Activated T-cell treated with anti-CD3 and anti-CD28 coated beads for 4 hours (primary cell): Measurements from ENCODE around the gene IP6K1.
"Not testable (repeated sequence)": the region's sequence is repeated elsewhere in the genome, so short reads cannot be mapped to it uniquely, and the experiment has no call there.

ENCODE experiments used
- DNase-seq: peaks from one replicate; pipeline ENCODE4 v3.0.0-alpha.2; 2020

IP6K1 gene

DNA sequence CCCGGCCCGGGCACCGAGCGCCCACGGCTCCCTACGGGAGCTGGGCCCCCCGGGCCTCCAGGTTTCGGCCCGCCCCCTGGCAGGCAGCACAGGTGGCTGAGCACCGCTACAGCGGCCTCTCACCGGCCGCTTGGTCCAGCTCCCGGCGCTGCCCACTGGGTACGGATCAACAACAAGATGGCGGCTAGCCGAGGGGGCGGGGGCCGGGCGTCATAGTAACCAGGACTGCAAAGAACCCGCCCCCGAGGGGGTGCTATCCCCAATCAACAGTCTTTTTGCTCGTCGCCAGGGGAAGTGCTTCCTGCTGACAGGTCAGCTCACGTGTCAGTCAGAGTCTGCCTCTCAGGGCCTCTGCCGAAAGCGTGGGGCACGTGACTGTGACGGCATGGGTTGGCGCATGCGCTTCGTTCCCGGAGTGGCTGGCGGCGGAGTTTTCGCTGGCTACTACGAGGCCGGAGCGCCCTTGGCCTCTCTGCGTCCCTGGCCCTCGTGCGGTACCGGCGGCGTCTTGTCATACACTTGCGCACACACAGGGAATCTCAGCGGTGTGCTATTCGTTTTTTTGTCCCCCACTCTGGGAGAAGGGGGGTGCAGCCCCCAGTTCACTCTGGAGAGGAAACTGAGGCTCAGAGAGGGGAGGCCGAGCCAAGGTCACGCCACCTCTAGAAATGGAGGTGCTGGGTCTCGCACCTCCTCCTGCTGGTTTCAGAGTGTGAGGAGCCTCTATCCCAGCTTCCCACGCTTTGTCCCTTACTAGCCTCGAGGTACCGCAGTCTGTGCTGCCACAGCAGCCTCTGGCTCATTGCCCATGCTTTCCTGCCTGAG, at the start of gene IP6K1:
IP6K1 (minus strand) TSS at position 186 of the 825 bp plus-strand sequence. CDS start 38,502 bp downstream, outside the sequence.
- DNase-seq: peak; percentile 99

DNA sequence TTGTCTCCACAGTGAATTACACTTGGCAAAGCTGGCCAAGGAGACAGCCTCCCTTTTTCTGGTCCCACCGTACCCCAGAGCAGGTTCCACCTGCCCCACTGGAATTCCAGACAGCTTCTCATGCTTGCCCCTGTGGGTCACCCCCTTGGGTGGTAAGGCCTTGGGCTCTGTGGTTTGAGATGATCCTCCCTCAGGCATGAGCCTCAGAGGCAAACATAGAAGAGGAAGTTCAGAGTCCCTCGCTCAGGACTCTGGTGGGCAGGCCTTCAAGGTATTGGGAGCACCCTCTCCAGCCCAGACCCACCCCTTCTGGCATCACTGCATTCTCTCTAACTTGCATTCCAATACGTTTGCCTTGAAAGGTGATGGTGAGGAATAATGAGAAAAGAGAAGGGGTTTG, 45.0 kb upstream of the IP6K1 start:
- DNase-seq: no peak

DNA sequence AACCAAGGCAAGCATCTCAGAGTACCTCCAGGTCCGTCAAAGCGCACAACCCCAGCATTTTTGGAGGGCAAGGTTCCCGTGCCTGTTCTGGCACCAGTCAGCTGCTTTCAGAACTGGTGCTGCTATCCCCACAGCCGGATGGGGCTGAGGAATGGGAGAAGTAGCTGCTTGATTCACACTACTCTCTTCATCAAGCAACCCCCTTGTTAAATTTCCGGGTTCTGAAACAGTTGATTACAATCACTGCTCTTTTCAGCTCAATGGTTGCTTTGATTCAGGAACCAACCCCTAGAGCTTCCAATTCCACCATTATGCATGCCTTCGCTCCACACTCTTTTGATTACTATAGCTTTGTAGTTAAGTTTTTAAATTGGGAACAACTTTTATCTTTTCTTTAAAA, 39.7 kb upstream of the IP6K1 start:
- DNase-seq: no peak

DNA sequence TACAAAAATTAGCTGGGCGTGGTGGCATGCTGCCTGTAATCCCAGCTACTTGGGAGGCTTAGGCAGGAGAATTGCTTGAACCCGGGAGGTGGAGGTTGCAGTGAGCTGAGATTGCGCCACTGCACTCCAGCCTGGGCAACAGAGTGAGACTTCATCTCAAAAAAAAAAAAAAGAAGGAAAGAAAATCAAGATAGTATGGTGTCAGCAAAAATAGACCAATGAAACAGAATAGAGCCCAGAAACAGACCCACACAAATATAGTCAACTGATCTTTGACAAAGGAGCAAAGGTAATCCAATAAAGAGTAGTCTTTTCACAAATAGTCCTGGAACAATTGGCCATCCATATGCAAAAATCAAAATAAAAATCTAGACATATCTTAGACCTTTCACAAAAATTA, 36.8 kb upstream of the IP6K1 start:
- not testable (repeated sequence) for DNase-seq

DNA sequence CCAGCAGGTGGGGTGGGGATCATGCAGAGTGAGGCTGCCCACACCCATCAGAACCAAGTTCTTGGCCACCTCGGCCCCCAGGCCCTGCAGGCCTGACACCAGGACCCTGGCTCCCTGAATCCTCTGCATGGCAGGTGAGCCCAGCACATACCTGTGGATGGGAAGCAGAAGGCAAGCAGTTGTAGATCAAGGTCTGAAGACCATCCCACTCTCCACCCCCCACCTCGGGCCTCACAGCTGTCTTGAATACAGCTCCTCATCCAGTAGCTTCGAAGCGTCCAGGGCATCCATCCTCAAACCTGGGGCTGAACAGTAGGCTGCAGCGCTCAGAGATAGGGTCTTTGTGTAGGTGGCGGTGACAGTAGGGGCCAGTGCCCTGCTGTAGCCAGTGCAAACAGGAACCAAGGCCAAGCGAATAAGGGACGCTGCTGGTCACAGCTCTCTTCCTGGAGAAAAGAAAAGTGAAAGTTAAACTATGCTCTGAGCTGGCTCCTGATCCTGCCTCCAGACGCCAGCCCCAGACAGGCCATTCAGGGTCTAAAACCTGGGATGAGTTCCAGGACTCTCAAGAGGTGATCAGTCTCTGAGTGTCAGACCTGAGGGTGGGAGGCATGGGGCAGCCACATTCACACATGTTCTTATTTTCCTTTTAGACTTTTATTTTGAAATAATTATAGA, 27.3 kb upstream of the IP6K1 start, which contains the start of gene UBA7:
UBA7 (minus strand) TSS at position 457 of the 678 bp plus-strand sequence; CDS start at position 291, 166 bp downstream.
- DNase-seq: no peak

DNA sequence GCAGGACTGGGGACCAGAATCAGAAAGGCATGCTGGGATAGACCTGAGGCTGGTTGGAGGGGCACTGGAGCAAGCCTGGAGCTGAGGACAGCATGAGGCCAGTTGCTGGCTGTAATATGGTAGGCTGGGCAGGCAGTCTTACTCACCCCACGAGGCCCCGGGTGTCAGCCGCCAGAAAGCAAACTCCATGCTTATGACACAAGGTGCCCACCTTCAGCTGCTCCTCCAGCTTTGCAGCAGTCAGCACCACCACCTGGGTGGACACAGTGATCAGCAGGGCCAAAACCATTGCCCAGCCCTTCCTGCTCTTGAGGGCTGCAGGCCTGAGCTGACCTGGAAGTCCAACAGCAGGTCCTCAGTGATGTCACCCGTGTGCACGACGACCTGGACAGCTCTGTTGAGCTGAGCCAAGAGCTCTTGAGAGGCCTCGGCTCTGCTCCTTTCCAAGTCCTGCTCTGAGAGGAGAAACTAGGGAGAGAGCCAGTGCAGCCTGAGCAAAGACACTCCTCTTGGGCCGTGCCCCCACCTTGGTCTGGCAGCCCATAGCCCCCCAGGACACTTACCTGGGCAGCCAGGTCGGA, 26.7 kb upstream of the IP6K1 start:
- DNase-seq: no peak

DNA sequence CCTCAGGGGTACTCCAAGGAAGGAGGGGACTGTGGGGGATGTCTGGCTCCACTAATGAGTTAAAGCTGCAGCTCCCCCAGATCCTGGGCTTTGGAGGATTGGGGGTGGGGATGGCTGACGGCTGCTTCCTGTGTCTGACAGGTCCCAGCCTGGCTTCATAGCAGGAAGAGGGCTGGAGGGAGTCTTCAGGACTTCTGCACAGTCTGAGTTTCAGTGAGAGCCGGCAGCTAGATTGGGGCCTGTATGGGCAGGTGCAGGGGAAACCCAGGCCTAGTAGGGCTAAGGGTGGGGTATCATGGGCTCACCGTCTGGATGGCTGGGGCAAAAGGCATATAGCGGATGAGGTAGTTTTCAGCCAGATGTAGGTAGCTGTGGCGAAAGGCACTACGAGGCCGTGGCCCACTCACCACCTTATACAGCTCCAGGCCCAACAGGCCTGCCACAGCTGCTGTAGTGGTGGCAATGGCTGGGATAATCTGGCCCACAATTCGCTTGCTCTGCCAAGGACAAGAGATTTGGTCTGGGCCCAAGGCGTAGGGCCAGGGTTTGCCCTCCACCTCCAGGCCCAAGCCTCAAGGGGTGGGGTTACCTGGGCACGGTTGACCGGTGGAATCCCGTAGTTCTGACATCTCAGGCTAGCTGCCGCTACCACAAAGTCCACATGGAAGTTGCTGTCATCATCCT, 21.2 kb upstream of the IP6K1 start:
- DNase-seq: no peak

DNA sequence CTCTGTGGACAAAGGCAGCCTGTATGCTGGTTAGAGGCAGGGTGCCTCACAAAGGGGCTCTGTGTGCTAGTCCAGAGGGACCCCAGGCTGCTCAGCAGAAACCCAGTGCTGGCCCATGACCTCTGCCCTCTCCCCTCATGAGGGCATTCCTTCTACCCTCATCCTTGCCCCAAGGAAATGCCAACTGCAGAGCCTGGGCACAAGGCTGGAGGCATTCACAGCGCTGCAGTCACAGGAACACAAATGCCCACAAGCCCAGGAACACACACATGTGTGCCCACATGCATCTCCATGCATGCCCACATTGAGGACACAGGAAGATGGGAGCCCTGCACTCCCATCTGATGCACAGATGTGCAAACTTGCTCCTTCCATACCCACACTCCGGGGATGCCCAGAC, 20.5 kb upstream of the IP6K1 start:
- no peak for DNase-seq

DNA sequence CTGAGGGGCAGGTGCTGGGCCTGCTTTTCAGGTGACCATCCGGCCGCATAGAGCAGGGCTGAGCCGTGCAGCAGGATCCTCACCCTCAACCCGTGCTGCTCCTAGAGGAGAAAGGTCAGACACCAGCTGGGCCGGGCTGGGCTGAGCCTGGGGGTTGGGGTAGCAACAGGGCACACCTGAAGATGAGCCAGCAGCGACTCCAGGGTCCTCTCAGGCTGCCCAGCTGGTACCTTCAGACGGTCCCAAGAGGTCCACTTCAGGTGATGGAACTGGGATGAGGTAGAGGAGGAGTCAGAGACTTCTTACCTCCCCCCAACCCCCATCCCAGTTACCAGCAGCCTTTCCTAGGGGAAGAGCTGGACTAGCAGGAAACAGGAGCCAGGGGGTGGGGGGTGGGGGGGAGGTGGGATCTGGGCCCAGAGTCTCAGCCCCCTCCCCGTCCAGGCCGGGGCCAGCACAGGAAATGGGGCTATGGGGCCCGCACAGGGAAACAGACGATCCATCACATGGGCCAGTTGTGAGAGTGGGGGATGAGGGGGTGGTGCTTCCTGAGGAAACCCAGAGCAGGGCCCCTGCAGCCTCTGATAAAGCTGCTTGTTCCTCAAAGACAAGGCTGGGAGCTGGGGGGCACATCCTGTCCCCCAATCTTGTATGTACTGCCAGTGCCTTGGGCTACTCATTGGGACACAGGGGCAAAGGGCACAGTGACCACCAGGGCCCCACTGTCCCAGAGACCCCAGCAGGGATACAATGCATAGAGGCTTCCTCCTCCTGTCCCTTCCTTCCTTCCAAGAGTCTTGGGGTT, 19.8 kb upstream of the IP6K1 start:
- no peak for DNase-seq

DNA sequence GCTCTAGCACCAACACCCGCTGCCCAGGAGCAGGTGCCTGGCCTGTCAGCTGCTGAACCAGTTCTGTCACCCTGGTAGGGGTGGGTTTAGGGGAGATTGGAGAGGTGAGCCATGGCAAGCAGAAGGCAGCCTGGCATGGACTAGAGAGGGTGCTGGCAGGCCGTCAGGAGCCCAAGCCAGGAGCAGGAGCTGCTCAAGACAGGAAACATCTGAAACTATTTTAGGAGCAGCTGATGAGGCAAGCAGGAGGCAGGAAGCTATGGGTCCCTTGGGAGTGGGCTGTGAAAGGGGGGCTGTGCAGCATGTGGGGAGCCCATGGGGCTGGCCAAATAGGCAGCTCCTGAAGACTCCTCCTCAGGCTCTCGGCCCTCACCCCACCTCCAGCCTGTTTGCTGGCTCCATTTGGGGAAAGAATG, 19.0 kb upstream of the IP6K1 start:
- no peak for DNase-seq

DNA sequence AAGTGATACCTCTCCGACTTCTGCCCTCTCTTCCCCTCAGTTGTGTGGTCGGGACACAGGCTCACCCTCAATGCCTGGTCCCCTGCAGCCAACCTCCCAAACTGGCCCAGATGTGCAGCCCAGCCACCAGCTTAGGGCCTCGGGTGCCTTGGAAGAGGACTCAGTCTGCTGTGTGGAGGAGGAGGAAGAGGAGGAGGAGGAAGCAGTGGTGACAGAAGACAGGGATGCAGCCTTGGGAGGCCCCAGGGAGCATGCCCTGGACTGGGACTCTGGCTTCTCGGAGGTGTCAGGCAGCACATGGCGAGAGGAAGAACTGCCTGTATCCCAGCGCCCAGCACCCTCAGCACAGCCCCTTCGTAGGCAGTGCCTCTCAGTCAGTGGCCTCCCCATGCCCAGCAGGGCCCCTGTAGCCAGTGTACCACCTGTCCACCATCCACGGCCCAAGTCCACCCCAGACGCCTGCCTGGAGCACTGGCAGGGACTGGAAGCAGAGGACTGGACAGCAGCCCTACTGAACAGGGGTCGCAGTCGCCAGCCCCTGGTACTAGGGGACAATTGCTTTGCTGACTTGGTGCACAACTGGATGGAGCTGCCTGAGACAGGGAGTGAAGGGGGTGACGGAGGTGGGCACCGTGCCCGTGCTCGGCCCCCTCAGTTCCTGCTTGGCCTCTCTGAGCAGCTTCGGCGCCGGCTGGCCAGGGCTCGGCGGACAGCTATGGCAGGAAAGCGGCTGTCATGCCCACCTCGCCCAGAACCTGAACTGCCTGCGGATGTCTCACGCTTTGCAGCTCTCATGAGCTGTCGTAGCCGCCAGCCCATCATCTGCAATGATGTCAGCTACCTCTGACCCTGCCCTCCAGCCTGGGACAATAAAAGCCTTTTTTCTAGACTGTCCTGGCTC, 18.0 kb upstream of the IP6K1 start:
- no peak for DNase-seq

DNA sequence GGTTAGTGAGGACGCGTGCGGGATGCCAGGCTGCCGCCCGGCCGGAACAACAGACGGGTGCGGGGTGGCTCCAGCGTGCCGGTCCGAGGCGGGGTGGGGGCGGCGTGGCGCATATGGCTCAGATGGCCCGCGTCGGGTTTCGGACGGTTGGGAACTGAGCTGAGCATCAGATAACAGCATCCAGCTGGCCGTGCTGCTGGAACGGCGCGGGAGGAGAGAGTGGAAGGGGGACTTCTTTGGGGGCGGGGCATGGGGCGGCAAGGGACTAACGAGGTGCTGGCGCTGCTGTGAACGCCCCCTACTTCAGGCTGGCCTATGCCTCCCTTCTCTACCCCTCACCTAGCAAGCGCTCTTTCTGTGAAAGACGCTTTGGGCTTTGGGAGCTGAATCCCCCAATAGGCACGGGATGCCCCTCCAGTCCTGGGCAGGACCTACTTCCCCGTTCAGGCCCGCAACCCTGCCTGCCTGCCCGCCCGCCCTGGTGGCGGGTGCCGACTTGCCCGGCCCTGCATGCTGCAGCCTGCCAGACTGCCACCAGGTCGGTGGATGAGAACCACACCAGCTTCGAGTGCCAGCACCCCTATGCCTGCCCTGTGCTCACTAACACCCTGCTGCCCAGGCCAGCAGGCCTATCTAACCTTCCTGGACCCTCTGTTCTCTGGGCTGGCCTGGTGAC, 17.3 kb upstream of the IP6K1 start:
- no peak for DNase-seq

DNA sequence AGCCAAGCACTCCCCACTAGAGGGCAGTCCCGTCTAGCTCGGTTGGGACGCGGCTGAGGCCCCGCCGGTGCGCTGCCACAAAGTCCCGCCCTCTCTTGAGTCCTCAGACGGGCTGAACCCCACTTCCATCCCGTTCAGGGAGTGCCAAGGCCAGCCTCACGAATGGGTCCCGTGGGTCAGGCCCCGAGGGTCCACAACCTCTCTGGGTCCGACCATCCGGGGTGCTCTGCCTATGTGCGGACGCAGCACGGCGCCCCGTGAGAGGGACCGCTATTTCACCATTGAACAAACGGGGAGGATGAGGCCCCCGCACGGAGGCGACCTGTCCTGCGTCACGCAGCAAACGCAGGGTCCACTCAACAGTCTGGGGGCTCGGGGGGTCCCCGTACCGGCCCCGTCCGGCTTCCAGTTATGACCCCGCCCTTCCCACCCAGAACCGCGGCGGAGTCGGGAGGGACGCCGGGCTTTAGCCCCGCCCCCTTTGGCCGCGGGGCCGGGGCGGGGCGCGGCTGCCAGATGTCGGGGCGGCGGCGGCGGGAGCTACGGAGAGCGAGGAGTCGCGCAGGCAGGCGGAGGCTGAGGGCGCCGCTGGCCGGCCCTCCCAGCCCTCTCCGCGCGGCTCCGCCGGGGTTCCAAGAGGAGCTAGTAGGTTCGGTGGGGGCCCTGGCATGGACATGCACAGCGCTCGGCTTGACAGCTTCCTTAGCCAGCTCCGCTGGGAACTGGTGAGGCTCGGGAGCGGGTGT, 16.6 kb upstream of the IP6K1 start, which contains the start of gene INKA1:
INKA1 (plus strand) TSS at position 543 of the 746 bp plus-strand sequence; CDS start at position 675, 132 bp downstream.
- DNase-seq: peak; percentile 83

DNA sequence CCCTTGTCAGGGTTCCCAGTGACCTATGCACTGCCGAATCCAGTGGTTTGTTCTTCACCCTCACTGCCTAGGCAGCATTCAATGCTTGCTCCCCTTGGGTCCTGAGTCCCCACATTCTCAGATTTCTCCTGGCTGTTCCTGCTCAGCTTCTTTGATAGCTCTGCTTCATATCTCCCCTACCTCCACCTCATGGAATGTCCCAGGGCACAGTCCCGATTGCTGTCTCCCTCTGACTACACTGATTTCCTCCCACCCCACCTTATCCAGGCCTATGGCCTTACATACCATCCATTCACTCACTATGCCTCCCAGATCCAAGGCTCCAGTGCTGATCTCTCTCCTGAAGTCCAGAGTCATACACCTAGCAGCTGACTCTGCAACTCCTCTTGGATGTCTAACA, 14.8 kb upstream of the IP6K1 start:
- no peak for DNase-seq

DNA sequence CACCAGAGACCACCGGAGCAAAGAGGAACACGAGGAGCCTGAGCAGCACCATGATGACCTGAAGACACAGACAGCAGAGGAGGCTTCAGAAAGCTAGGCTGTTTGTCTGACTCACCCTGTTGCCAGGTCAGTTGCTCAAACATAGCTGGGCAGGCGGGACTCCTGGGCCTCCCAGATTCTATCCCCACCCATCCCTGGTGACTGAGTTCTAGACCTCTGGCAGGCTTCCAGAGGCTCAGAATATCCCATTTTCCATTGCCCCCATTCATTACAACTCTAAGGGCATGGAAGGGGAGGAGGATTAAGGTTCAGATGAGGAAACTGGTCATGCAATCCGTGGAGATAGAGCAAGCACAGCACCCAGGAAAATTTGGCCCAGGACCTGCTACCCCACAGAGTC, 13.4 kb upstream of the IP6K1 start, which contains the start of gene CDHR4:
CDHR4 (minus strand) TSS at position 113 of the 400 bp plus-strand sequence; CDS start at position 52, 61 bp downstream.
- DNase-seq: no peak

DNA sequence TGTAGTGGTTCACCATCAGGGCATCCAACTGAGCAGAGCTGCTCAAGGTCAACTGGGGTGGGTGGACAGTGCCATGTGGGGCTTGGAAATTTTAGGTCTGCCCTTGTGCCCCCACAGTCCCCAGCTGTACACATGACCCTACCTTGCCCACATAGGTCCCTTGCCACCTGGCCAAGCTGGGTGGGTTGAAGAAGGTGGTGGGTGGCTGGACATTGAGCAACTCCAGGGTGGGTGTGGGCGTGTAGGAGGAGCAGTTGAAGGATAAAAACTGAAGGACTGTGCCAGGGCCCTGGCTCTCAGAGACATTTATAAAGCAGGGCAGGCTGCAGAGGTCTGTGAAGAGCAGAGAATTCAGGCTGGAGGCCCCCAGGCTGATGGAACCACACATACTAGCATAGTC, 12.8 kb upstream of the IP6K1 start:
- DNase-seq: no peak

DNA sequence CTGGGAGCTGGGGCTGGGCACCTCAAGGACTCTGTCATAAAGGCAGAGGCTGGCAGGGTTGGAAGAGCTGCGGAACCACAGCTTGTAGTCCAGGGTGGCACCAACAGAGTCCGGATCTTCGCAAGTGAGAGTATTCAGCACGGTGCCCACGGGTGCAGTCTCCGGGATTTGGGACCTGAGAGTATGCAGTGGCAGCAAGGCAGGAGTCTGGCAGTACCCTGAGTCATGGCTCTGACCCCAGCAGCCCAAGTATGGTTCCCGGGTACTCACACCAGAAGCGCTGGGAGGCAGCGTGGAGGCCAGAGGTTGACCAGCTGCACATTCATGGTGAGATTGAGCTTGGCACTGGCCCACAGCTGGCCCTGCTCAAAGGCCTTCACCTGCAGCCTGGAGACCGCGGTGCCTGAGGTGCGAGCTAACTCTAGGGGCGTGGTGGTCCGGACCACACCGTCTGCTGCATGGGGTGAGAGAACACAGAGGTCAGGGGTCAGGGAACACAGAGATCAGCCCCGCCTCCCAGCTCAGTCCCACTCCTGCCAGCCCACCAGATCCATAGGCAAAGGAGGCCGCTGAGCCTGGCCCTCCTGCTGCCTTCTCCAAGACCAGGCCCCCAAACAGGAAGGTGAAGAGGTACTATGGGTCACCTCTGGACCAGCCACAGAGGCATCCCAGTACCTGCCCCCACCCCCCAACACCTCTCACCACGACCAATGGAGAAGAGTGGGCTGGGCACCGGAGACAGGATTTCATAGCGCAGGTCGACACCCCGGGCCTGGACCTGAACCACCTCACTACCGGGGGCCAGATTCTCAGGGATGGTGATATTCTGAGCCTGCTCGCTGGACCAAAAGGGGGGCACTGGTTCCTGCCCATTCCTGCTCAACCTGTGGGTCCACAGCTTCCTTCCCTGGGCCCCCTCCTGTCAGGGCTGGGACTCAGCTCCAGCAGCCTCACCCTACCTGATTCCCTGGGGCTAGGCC, 8.9 kb upstream of the IP6K1 start:
- no peak for DNase-seq

DNA sequence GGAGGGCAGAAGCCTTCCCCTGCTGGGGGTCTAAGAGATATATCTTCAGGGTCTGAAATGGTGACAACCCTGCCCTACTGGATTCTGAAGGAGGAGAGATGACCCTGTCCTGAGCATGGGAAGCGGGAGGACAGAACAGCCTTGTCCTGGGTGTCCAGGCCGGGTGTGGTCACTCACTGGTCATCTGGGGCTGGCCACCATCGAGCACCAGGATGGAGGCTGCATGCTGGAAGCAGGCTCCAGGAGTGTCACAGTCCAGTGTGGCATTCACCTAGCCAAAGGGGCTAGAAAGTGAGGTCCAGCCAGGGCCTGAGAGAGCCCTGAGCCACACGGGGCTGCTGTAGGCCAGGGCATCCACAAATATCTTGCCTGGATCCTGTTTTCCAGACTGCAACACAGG, 8.1 kb upstream of the IP6K1 start:
- DNase-seq: no peak
